WTC11 (cell line): ENCODE results near the gene EPHA2.

Experiments used
- ATF1 ChIP-seq: sonication (generic); formaldehyde crosslinking; IDR thresholded peaks from 2 replicates; pipeline ENCODE4 v1.8.1; 2023; ENCODE audit warnings: mild to moderate bottlenecking, moderate library complexity, missing genetic modification reagents
- ATF3 ChIP-seq: sonication (generic); formaldehyde crosslinking; conservative IDR thresholded peaks from 2 replicates; pipeline ENCODE4 v1.8.1; 2022; ENCODE audit warnings: mild to moderate bottlenecking, missing genetic modification reagents
- ELF4 ChIP-seq: sonication (generic); formaldehyde crosslinking; IDR thresholded peaks from 2 replicates; pipeline ENCODE4 v1.8.1; 2022; ENCODE audit warnings: low read depth, mild to moderate bottlenecking, moderate library complexity, missing genetic modification reagents
- NR1H2 ChIP-seq: sonication (generic); formaldehyde crosslinking; IDR thresholded peaks from 2 replicates; pipeline ENCODE4 v1.9.0; 2021; ENCODE audit warnings: mild to moderate bottlenecking, moderate library complexity, missing genetic modification reagents
- ZBTB21 ChIP-seq: sonication (generic); formaldehyde crosslinking; IDR thresholded peaks from 2 replicates; pipeline ENCODE4 v1.8.1; 2023; ENCODE audit warnings: mild to moderate bottlenecking, missing genetic modification reagents, borderline replicate concordance
- ZNF138 ChIP-seq: sonication (generic); formaldehyde crosslinking; conservative IDR thresholded peaks from 2 replicates; pipeline ENCODE4 v1.8.1; 2022; ENCODE audit warnings: mild to moderate bottlenecking, moderate library complexity, missing genetic modification reagents
- TF ChIP-seq, protein P1 (sequence below): sonication (generic); formaldehyde crosslinking; IDR thresholded peaks from 2 replicates; pipeline ENCODE4 v1.8.1; 2022; ENCODE audit warnings: low read depth, mild to moderate bottlenecking, moderate library complexity, missing genetic modification reagents, borderline replicate concordance
- TF ChIP-seq, protein P2 (sequence below): fragments of 200-600 bp; IDR thresholded peaks from 2 replicates; pipeline ENCODE4 v1.8.0; 2022; ENCODE audit warnings: antibody characterized with exemption
- TF ChIP-seq, protein P3 (sequence below): fragments of 250-450 bp; sonication (Bioruptor Pico); conservative IDR thresholded peaks from 2 replicates; pipeline ENCODE4 v1.9.0; 2021; ENCODE audit warnings: mild to moderate bottlenecking

- TF ChIP-seq, protein P1, sequence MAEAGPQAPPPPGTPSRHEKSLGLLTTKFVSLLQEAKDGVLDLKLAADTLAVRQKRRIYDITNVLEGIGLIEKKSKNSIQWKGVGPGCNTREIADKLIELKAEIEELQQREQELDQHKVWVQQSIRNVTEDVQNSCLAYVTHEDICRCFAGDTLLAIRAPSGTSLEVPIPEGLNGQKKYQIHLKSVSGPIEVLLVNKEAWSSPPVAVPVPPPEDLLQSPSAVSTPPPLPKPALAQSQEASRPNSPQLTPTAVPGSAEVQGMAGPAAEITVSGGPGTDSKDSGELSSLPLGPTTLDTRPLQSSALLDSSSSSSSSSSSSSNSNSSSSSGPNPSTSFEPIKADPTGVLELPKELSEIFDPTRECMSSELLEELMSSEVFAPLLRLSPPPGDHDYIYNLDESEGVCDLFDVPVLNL, result no peak
- TF ChIP-seq, protein P2, sequence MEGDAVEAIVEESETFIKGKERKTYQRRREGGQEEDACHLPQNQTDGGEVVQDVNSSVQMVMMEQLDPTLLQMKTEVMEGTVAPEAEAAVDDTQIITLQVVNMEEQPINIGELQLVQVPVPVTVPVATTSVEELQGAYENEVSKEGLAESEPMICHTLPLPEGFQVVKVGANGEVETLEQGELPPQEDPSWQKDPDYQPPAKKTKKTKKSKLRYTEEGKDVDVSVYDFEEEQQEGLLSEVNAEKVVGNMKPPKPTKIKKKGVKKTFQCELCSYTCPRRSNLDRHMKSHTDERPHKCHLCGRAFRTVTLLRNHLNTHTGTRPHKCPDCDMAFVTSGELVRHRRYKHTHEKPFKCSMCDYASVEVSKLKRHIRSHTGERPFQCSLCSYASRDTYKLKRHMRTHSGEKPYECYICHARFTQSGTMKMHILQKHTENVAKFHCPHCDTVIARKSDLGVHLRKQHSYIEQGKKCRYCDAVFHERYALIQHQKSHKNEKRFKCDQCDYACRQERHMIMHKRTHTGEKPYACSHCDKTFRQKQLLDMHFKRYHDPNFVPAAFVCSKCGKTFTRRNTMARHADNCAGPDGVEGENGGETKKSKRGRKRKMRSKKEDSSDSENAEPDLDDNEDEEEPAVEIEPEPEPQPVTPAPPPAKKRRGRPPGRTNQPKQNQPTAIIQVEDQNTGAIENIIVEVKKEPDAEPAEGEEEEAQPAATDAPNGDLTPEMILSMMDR, result no peak
- no peak for TF ChIP-seq ELF4 (CRISPR knock-in tag)
- TF ChIP-seq ZNF138, result no peak
- TF ChIP-seq ZBTB21, result no peak
- TF ChIP-seq, protein P3, sequence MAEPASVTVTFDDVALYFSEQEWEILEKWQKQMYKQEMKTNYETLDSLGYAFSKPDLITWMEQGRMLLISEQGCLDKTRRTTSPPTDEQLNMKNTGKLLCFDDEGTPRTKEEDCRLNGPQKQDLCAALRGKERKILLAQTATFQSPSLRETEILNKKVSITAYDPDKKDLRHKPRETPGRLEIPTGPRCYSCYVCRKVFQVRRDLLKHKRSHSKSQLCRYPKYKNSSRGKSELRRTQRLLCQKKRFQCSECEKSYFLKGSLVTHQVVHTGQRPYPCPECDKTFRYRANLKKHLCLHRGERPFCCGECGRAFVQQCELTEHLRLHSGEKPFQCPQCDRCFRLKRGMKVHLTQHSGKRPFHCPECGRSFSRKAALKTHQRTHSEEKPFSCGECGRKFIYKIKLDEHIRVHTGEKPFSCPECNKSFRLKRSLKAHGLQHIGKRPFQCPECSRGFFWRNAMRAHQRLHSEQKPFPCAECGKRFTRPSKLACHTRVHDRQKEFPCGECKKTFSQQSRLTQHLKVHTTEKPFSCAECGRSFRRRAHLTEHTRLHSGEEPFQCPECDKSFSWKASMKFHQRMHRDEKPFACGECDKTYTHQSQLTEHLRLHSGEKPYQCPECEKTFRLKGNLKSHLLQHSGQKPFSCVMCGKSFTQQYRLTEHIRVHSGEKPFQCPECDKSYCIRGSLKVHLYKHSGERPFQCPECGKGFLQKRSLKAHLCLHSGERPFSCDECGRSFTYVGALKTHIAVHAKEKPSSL (CRISPR knock-in tag), result no peak
- no peak for TF ChIP-seq ATF3
- TF ChIP-seq NR1H2 (CRISPR knock-in tag), result no peak
- no peak for TF ChIP-seq ATF1 (CRISPR knock-in tag)
These were observed 3.3 kb upstream of the EPHA2 start for GRCh38 chr1:16158993-16159831.
